Measurements from ENCODE around the gene CACUL1.
"Not testable (repeated sequence)": the region's sequence is repeated elsewhere in the genome, so short reads cannot be mapped to it uniquely, and the experiment has no call there.

Gene CACUL1

DNA sequence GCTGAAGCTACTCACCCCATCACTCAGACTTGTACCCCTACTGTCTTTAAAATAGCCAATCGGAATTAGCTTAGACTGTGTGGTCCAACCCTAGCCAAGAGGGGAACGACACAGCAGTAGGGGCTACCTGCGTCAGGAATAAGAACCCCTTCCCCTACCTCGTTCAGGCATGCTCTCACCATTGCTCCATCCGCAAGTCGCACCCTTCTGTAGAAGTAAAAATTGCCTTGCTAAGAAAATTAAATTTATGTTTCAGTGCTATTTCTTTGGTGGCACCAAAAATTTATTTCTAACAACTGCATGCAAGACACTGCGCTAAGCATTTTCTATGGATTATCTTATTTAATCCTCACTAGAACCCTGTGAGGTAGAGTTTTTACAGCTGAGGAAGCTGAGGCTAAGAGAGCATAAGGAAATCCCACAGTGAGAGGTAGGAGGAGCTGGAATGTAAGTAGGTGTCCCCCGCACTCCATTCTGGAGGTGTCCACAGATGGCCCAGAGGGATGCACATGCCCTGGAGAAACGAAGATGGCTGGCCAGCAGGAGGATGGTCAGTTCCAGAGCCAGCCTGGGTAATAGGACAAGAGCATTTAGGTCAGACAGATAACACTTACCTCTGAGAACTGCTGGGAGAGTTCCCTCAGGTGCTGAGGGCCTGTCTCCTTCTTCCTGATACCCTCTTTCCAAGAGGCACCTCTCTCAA lies 15.3 kb upstream of the CACUL1 start:
- in situ Hi-C loops (cut with MboI; ENCODE audit: low sequenced_read_pairs): no loop called here

GRCh38 chr10:118768041-118768919 lies 13.5 kb upstream of the CACUL1 start:
- in situ Hi-C loops (cut with MboI; ENCODE audit: low sequenced_read_pairs): no loop called here

- in situ Hi-C loops (cut with MboI; ENCODE audit: low sequenced_read_pairs): no loop called here
Measured at GRCh38 chr10:118767297-118768040, 12.7 kb upstream of the CACUL1 start.

GRCh38 chr10:118764195-118764594 lies 9.4 kb upstream of the CACUL1 start:
- in situ Hi-C loops (cut with MboI; ENCODE audit: low sequenced_read_pairs): no loop called here

DNA sequence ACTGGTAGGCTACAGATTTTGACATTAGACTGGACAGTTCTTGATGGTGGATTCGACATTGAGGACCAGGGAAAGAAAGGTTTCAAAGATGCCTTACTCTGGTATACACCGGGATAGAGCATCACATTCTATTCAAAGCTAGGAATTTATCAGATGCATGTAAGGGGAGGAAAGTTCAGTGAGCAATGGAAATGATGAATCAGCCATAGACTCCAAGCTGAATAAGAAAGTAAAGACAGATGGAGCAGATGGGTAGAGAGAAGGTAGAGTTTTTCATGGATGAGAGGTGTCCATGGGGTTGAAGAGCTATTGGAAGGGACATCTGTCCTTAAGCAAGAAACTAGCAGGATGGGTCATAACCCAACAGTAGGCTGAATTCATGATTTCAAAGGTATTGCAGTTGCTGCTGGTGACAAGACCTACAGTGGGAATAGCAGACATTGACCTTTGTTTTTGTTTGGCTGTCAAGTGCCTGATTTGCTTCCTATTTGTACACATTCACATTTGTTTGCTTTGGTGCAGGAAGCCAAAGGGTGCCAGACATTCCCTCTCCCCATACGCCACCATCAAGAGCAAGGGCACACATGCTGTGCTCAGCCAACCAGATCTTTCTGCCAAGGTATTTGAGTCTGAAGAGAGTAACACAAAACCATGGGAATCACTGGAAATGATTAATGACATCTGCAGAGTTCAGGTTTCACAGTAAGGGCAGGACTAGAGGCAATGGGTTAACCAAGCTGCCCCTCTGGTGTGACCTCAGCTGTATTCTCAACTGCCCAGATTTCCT lies 8.6 kb upstream of the CACUL1 start:
- in situ Hi-C loops (cut with MboI; ENCODE audit: low sequenced_read_pairs): no loop called here

DNA sequence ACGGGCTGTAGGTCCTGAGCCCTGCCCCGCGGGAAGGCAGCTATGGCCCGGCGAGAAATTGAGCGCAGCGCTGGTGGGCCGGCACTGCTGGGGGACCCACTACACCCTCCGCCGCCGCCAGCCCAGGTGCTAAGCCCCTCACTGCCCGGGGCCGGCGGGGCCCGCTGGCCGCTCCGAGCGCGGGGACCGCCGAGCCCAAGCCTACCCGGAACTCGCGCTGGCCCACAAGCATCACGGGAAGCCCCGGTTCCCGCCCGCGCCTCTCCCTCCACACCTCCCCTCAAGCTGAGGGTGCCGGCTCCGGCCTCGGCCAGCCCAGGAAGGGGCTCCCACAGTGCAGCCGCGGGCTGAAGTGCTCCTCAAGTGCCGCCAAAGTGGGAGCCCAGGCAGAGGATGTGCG lies 5.5 kb upstream of the CACUL1 start:
- in situ Hi-C loops (cut with MboI; ENCODE audit: low sequenced_read_pairs): no loop called here

DNA sequence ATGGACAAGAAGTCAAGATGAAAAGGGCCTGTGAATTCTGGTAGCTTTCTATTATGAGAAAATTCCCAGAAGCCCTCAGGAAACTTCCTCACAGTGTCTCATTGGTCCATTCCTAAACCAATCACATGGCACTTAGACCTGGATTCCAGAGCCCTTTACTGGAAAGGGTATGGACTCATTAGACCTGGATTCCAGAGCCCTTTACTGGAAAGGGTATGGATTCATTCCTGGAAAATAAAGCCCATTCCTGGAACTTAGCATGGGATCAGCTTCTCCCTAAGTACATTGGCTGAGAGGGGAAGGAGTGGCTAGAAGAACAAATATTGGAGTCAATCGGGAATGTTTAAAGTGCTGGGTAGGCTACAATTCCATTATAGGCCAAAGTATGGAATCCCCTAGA lies 3.7 kb upstream of the CACUL1 start:
- in situ Hi-C loops (cut with MboI; ENCODE audit: low sequenced_read_pairs): no loop called here

DNA sequence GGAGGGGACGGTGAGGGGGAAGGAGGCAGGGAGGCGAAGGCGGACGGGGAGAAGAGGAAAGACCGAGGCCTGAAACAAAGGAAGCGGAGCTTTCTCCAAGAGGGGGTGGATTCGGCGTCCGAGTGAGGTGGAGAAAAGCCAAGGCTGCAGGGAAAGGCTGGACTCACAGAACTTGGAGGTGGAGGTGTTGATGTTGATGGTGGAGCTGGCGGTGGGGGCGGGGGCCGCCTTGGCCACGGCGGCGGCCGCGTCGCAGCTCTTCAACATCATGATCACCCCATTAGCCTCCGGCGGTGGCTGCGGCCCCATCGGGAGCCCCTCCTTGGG lies 578 bp downstream of the CACUL1 start:
- in situ Hi-C loops (cut with MboI; ENCODE audit: low sequenced_read_pairs): no loop called here

DNA sequence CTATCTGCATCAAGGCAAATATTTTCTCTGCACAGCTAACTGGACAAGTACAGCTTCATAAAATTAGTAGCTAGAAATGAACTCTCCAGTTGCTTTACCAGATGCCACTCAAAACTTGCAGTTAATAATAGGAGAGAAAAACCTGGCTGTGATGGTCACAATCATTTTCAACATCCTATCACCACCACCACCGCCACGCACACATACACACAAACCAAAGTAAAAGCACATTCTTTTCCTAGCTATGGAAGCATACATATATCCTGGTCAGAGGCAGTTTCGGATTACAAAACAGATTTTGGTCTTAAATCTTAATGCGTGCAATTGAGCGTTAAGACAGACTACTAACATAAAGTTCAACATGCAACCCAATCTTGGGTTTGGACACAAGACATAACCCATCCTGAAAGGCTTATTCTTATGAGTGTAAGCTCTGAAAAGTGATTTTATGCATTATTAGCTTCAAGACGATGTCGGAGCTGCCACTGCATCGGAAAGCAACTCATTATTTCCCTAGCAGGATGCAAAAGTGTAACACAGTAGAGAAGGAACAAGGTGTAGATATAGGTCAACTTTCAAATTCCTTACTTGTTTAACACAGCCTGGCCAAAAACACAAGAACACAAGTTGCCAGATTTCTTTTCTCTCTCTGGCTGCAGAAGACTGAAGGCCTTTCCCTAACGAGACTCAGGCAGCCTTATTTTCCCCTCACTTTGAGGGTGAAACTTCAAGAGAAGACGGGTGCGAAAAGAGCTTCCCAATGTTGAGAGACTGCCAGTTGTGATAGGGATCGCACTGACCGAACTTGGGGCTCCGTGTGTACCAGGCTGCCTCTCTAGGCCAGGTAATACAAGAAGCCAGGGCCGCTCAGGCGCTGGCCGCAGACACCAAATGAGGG lies 1.2 kb downstream of the CACUL1 start:
- in situ Hi-C loops (cut with MboI; ENCODE audit: low sequenced_read_pairs): no loop called here

DNA sequence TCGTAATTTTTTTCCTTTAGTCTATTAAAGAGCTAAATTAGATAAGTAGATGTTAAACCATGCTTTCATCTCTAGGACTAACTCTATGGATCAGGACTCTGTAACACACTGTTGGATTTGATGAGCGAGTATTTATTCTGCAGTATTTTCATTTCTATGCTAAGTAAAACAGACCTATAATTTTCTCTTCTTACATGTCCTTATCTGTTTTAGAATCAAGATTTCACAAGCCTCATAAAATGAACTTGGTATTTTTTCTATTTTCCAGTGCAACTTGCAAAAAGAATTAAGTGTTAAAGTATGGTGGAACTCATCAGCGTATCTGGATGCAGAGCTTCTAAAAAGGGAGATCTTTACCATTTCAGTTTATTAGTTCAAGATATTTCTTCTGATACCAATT lies 2.4 kb downstream of the CACUL1 start:
- in situ Hi-C loops (cut with MboI; ENCODE audit: low sequenced_read_pairs): no loop called here

DNA sequence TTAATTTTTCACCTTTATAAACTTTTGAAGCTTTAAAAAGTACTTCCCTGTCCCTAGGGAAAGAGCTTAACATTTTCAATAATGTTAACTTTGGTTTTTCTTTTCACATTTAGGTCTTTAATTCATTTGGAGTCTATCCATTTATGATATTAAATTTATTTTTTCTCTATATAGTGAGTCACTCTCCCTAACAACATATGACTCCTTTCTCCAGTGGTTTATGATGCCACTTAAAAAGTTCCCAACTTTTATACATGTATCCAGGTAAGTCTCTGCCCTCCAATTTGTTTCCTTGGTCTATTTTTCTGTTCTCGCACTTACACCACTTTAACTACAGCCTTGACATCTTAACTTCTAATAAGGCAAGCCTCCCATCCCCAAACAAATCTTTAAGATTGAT lies 3.5 kb downstream of the CACUL1 start:
- in situ Hi-C loops (cut with MboI; ENCODE audit: low sequenced_read_pairs): no loop called here

- in situ Hi-C loops (cut with MboI; ENCODE audit: low sequenced_read_pairs): no loop called here
Measured at GRCh38 chr10:118748041-118748440, 6.7 kb downstream of the CACUL1 start.

GRCh38 chr10:118746246-118746645 lies 8.5 kb downstream of the CACUL1 start:
- in situ Hi-C loops (cut with MboI; ENCODE audit: low sequenced_read_pairs): no loop called here

GRCh38 chr10:118745056-118745455 lies 9.7 kb downstream of the CACUL1 start:
- in situ Hi-C loops (cut with MboI; ENCODE audit: low sequenced_read_pairs): no loop called here

DNA sequence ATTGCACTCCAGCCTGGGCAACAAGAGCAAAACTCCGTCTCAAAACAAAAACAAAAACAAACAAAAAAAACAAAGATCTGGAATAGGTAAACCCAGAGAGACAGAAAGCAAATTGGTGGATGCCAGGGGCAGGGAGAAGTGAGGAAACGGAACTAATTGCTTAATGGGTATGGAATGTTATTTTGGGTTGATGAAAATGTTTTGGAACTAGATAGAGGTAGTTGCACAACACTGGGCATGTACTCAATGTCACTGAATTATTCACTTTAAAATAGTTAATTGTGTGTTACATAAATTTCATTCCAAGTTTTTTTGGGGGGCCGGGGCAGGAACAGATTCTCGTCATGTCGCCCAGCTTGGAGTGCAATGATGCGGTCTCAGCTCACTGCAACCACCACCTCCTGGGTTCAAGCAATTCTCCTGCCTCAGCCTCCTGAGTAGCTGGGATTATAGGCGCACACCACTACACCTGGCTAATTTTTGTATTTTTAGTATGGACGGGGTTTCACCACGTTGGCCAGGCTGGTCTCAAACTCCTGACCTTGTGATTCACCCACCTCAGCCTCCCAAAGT lies 10.3 kb downstream of the CACUL1 start:
- in situ Hi-C loops (cut with MboI; ENCODE audit: low sequenced_read_pairs): not testable (repeated sequence)

DNA sequence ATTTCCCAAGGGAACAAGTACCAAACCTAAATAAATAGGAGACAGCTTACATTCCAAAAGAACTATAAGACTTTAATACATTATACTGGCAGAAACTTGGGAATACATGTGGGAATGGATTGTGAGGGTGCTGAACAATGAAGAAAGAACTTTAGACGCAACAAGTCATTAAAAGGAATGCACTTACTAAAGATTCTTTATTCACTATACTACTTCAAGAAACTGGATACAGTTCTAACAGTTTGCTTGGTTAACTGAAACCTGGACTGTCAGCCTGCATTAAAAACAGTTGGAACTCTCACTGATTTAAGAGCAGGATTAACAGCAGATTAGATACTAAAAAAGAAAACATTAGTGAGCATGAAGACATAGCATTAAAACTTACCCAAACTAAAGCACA lies 12.0 kb downstream of the CACUL1 start:
- in situ Hi-C loops (cut with MboI; ENCODE audit: low sequenced_read_pairs): no loop called here

- in situ Hi-C loops (cut with MboI; ENCODE audit: low sequenced_read_pairs): no loop called here
Measured at GRCh38 chr10:118742032-118742431, 12.7 kb downstream of the CACUL1 start.

- in situ Hi-C loops (cut with MboI; ENCODE audit: low sequenced_read_pairs): no loop called here
Measured at GRCh38 chr10:118738406-118738805, 16.4 kb downstream of the CACUL1 start.

- in situ Hi-C loops (cut with MboI; ENCODE audit: low sequenced_read_pairs): no loop called here
Measured at GRCh38 chr10:118737603-118738302, 17.0 kb downstream of the CACUL1 start.

Data from HL-60/S4 treated with phorbol 12-myristate 13-acetate at 8.2 ng/mL for 4 days and 3 days (cell line).